H9 (cell line): Measurements from ENCODE around the gene HIP1R. TPM values are rescaled to one million over a fixed set of nuclear protein-coding genes. Genes with fewer than 3 reads are reported as not detected.

Experiments used
- DNase-seq: peaks from one replicate; pipeline ENCODE4 v3.0.0-alpha.2; 2017
- H2AFZ ChIP-seq: one replicate; pipeline ENCODE4 v1.6.1; 2013; ENCODE audit warnings: mild to moderate bottlenecking, low read length, control low read depth, moderate library complexity
- H2AK5ac ChIP-seq: 2 replicates; pipeline ENCODE4 v1.6.1; 2013; ENCODE audit warnings: low read length, control low read depth, mixed read lengths; ENCODE audit not compliant: insufficient read length
- H2BK120ac ChIP-seq: one replicate; pipeline ENCODE4 v1.6.1; 2013; ENCODE audit warnings: low read depth, mild to moderate bottlenecking, low read length, control low read depth, inconsistent platforms; ENCODE audit not compliant: poor library complexity, severe bottlenecking
- H2BK12ac ChIP-seq: 2 replicates; pipeline ENCODE4 v1.6.1; 2013; ENCODE audit warnings: low read length, control low read depth, mixed read lengths, low read depth; ENCODE audit not compliant: insufficient read length
- H2BK15ac ChIP-seq: 2 replicates; pipeline ENCODE4 v1.6.1; 2013; ENCODE audit warnings: low read depth, low read length, control low read depth
- H2BK20ac ChIP-seq: one replicate; pipeline ENCODE4 v1.6.1; 2013; ENCODE audit warnings: low read depth, mild to moderate bottlenecking, low read length, control low read depth, inconsistent platforms; ENCODE audit not compliant: poor library complexity, severe bottlenecking
- H2BK5ac ChIP-seq: 2 replicates; pipeline ENCODE4 v1.6.1; 2013; ENCODE audit warnings: low read length, control low read depth, mixed read lengths; ENCODE audit not compliant: insufficient read length
- H3K14ac ChIP-seq: 2 replicates; pipeline ENCODE4 v1.6.1; 2013; ENCODE audit warnings: low read length, control low read depth; ENCODE audit not compliant: insufficient read depth
- H3K18ac ChIP-seq: 2 replicates; pipeline ENCODE4 v1.6.1; 2013; ENCODE audit warnings: low read depth, mild to moderate bottlenecking, mixed read lengths, low read length, control low read depth; ENCODE audit not compliant: insufficient read length
- H3K23ac ChIP-seq: 2 replicates; pipeline ENCODE4 v1.6.1; 2013; ENCODE audit warnings: low read length, control low read depth, mixed read lengths, low read depth; ENCODE audit not compliant: insufficient read length
- H3K23me2 ChIP-seq: 2 replicates; pipeline ENCODE4 v1.6.1; 2013; ENCODE audit warnings: low read depth, mild to moderate bottlenecking, mixed read lengths, low read length, control low read depth; ENCODE audit not compliant: insufficient read length, poor library complexity, severe bottlenecking
- H3K27ac ChIP-seq: 2 replicates; pipeline ENCODE4 v1.5.1; 2013; ENCODE audit warnings: low read length, control low read depth, mixed read lengths, low read depth; ENCODE audit not compliant: insufficient read length
- H3K27me3 ChIP-seq: 2 replicates; pipeline ENCODE4 v1.6.1; 2013; ENCODE audit warnings: low read length, control low read depth, inconsistent platforms; ENCODE audit not compliant: insufficient read depth
- H3K4ac ChIP-seq: 2 replicates; pipeline ENCODE4 v1.6.1; 2013; ENCODE audit warnings: low read depth, mild to moderate bottlenecking, control low read depth, inconsistent platforms, low read length, moderate library complexity
- H3K4me1 ChIP-seq: 2 replicates; pipeline ENCODE4 v1.6.1; 2013; ENCODE audit warnings: low read length, control low read depth, inconsistent platforms; ENCODE audit not compliant: insufficient read depth
- H3K4me2 ChIP-seq: 2 replicates; pipeline ENCODE4 v1.6.1; 2013; ENCODE audit warnings: low read length, control low read depth, mixed read lengths; ENCODE audit not compliant: insufficient read length, insufficient read depth
- H3K56ac ChIP-seq: 2 replicates; pipeline ENCODE4 v1.6.1; 2013; ENCODE audit warnings: low read depth, mild to moderate bottlenecking, mixed read lengths, low read length, control low read depth; ENCODE audit not compliant: insufficient read length
- H3K79me1 ChIP-seq: 2 replicates; pipeline ENCODE4 v1.6.1; 2013; ENCODE audit warnings: low read depth, mild to moderate bottlenecking, moderate library complexity, low read length, control low read depth, inconsistent platforms; ENCODE audit not compliant: insufficient read depth, poor library complexity, severe bottlenecking
- H3K79me2 ChIP-seq: 2 replicates; pipeline ENCODE4 v1.6.1; 2013; ENCODE audit warnings: low read length, control low read depth, inconsistent platforms; ENCODE audit not compliant: insufficient read depth
- H3K9ac ChIP-seq: 2 replicates; pipeline ENCODE4 v1.6.1; 2013; ENCODE audit warnings: low read length, control low read depth, mixed read lengths; ENCODE audit not compliant: insufficient read length; ENCODE audit errors: extremely low read depth
- H3K9me3 ChIP-seq: one replicate; pipeline ENCODE4 v1.6.1; 2013; ENCODE audit warnings: low read depth, low read length, inconsistent platforms; ENCODE audit not compliant: control insufficient read depth
- H3T11ph ChIP-seq: one replicate; pipeline ENCODE4 v1.6.1; 2013; ENCODE audit warnings: mild to moderate bottlenecking, low read length, control low read depth, inconsistent platforms
- H4K20me1 ChIP-seq: one replicate; pipeline ENCODE4 v1.6.1; 2013; ENCODE audit not compliant: control insufficient read depth, insufficient read length, insufficient read depth
- H4K5ac ChIP-seq: 2 replicates; pipeline ENCODE4 v1.6.1; 2013; ENCODE audit warnings: low read depth, mild to moderate bottlenecking, mixed read lengths, low read length, control low read depth; ENCODE audit not compliant: insufficient read length
- H4K8ac ChIP-seq: replicated peaks from 2 replicates; pipeline ENCODE4 v1.6.1; 2013; ENCODE audit warnings: low read length, control low read depth, mixed read lengths, low read depth; ENCODE audit not compliant: insufficient read length
- H4K91ac ChIP-seq: 2 replicates; pipeline ENCODE4 v1.6.1; 2013; ENCODE audit warnings: low read depth, mild to moderate bottlenecking, moderate library complexity, mixed read lengths, low read length, control low read depth; ENCODE audit not compliant: insufficient read length
- H3K27ac Mint-ChIP-seq, 3 experiments: 2 replicates in 2 of 3; 3 replicates in 1 of 3; pipeline ENCODE4 v1.8.0; 2020 to 2021; ENCODE audit warnings: mixed read lengths in 3 of 3, mild to moderate bottlenecking in 1 of 3, moderate library complexity in 1 of 3
- H3K27me3 Mint-ChIP-seq: 2 replicates; pipeline ENCODE4 v1.8.0; 2021; ENCODE audit warnings: low read depth, mild to moderate bottlenecking, moderate library complexity, mixed read lengths
- H3K36me3 Mint-ChIP-seq, 3 experiments: 2 replicates in 2 of 3; 3 replicates in 1 of 3; pipeline ENCODE4 v1.8.0; 2020 to 2021; ENCODE audit warnings: low read depth in 3 of 3, mixed read lengths in 3 of 3; ENCODE audit not compliant: insufficient read depth in 1 of 3
- H3K4me1 Mint-ChIP-seq, 2 experiments: 2 replicates each; pipeline ENCODE4 v1.8.0; 2020; ENCODE audit warnings: mixed read lengths in 2 of 2
- H3K4me3 Mint-ChIP-seq, 2 experiments: 2 replicates in 1 of 2; 3 replicates in 1 of 2; pipeline ENCODE4 v1.8.0; 2020 to 2021; ENCODE audit warnings: mild to moderate bottlenecking in 2 of 2, mixed read lengths in 2 of 2, moderate library complexity in 1 of 2
- H3K9me3 Mint-ChIP-seq, 2 experiments: 2 replicates in 1 of 2; 3 replicates in 1 of 2; pipeline ENCODE4 v1.8.0; 2020; ENCODE audit warnings: mild to moderate bottlenecking in 2 of 2, mixed read lengths in 2 of 2, moderate library complexity in 1 of 2
- CTCF ChIP-seq: fragments of 200-600 bp; sonication (generic); conservative IDR thresholded peaks from 3 replicates; pipeline ENCODE4 v1.8.0; 2021; ENCODE audit warnings: antibody characterized with exemption, mild to moderate bottlenecking
- WGBS: extraction: QIAGEN DNeasy Blood & Tissue Kit; methylation state at CpG from one replicate; pipeline ENCODE4 v1.1.7; 2013; ENCODE audit warnings: missing lambda C conversion rate, low lambda C conversion rate, mixed read lengths; ENCODE audit not compliant: insufficient read length; ENCODE audit errors: extremely low coverage; 5-methylcytosine and 5-hydroxymethylcytosine counted together
- total RNA-seq: library from RNA; stranded (reverse); gene quantifications from 2 replicates; pipeline ENCODE4 v1.2.1, GENCODE V29; 2021

Gene HIP1R
- total RNA-seq, 1 experiment from 2014 or later, result 17.4 TPM

GRCh38 chr12:122870867-122871664 is 35.8 kb downstream of the HIP1R start:
- Mint-ChIP-seq H3K27ac (no peak overlapping the region), H3K4me1 (peaks cover 30 to 43% of the 10 kb centered on the region in 2 experiments), H3K27me3 (peaks cover 100% of the 10 kb centered on the region), H3K9me3 (no peaks in the 10 kb centered on the region; a peak in 1 of 5 replicates), H3K36me3 (peaks cover 26 to 36% (median 31%) of the 10 kb centered on the region in 3 experiments), H3K4me3 (no peak overlapping the region)
- H3K4me2 ChIP-seq, result no peak overlapping the region
- no peak overlapping the region for H4K91ac ChIP-seq
- no peak for DNase-seq
- no peaks in the 10 kb centered on the region for H3K79me2 ChIP-seq
- H3K79me1 ChIP-seq, result no peaks in the 10 kb centered on the region
- H4K20me1 ChIP-seq, result peaks cover 2% of the 10 kb centered on the region
- H3K14ac ChIP-seq, result no peak overlapping the region
- H2AFZ ChIP-seq, result no peak overlapping the region
- no peak overlapping the region for H2BK12ac ChIP-seq
- no peak overlapping the region for H3K18ac ChIP-seq
- H3K9ac ChIP-seq, result no peak overlapping the region
- H3K27me3 ChIP-seq, result peaks cover 66% of the 10 kb centered on the region
- no peak overlapping the region for H3K27ac ChIP-seq
- H3K23ac ChIP-seq, result no peak overlapping the region
- WGBS, result no CpG with 5 or more reads among the region's 15 CpGs
- no peak overlapping the region for H3T11ph ChIP-seq
- no peak overlapping the region for H4K5ac ChIP-seq
- no peak overlapping the region for H2BK15ac ChIP-seq
- H3K4ac ChIP-seq, result no peak overlapping the region
- H3K56ac ChIP-seq, result no peak overlapping the region
- no peaks in the 10 kb centered on the region for H3K9me3 ChIP-seq
- no peak for TF ChIP-seq CTCF
- no peak overlapping the region for H2BK20ac ChIP-seq
- no peak overlapping the region for H2AK5ac ChIP-seq
- H2BK120ac ChIP-seq, result no peak overlapping the region
- no peak overlapping the region for H4K8ac ChIP-seq
- H2BK5ac ChIP-seq, result no peak overlapping the region
- H3K4me1 ChIP-seq, result no peaks in the 10 kb centered on the region
- no peaks in the 10 kb centered on the region for H3K23me2 ChIP-seq
